Lung (tissue), 12 donors: ENCODE measurements around the gene GASK1A. TPM values are rescaled to one million over a fixed set of nuclear protein-coding genes. Genes with fewer than 3 reads are reported as not detected.

Source experiments
- ATAC-seq: fragments of 200-7000 bp; cut with Tn5 transposase; one replicate; pipeline ENCODE4 v1.9.1; 2020; ENCODE audit warnings: moderate number of reproducible peaks; ENCODE audit not compliant: insufficient read depth, low FRiP score
- DNase-seq, 3 donors: peaks; one replicate each; pipeline ENCODE4 v3.0.0-alpha.2; 2013 to 2017
- H3K27ac ChIP-seq, 2 donors: one replicate each; pipeline ENCODE4 v1.5.1; 2013; ENCODE audit warnings: mild to moderate bottlenecking in 2 of 2, moderate library complexity in 2 of 2, control low read depth in 1 of 2, inconsistent platforms in 1 of 2, low read depth in 1 of 2, low read length in 1 of 2
- H3K27me3 ChIP-seq, 3 donors: one replicate each; pipeline ENCODE4 v1.5.1; 2013; ENCODE audit warnings: low read length in 2 of 3; ENCODE audit not compliant: control insufficient read depth in 3 of 3, insufficient read depth in 3 of 3
- H3K36me3 ChIP-seq, 4 donors: one replicate each; pipeline ENCODE4 v1.5.1; 2013; ENCODE audit warnings: low read length in 4 of 4, mild to moderate bottlenecking in 1 of 4, moderate library complexity in 1 of 4; ENCODE audit not compliant: control insufficient read depth in 4 of 4, insufficient read depth in 4 of 4
- H3K4me1 ChIP-seq, 5 donors: one replicate each; pipeline ENCODE4 v1.5.1; 2013; ENCODE audit warnings: low read length in 5 of 5, mild to moderate bottlenecking in 2 of 5, moderate library complexity in 1 of 5; ENCODE audit not compliant: control insufficient read depth in 5 of 5, insufficient read depth in 5 of 5
- H3K4me3 ChIP-seq: one replicate; pipeline ENCODE4 v1.5.1; 2013; ENCODE audit warnings: mild to moderate bottlenecking, control low read depth, moderate library complexity
- H3K9ac ChIP-seq, 2 donors: one replicate each; pipeline ENCODE4 v1.5.1; 2013; ENCODE audit warnings: low read length in 2 of 2, control low read depth in 1 of 2; ENCODE audit not compliant: insufficient read depth in 1 of 2
- H3K9me3 ChIP-seq, 4 donors: one replicate each; pipeline ENCODE4 v1.5.1; 2013; ENCODE audit warnings: low read length in 3 of 4, mild to moderate bottlenecking in 1 of 4, moderate library complexity in 1 of 4; ENCODE audit not compliant: control insufficient read depth in 4 of 4, insufficient read depth in 3 of 4
- WGBS, 2 donors: extraction: QIAGEN DNeasy Blood & Tissue Kit; methylation state at CpG; one replicate each; pipeline ENCODE4 v1.1.7; 2013; 5-methylcytosine and 5-hydroxymethylcytosine counted together
- polyA plus RNA-seq, 2 donors: library from polyadenylated mRNA; stranded (reverse); fragments of 200-250 nt; gene quantifications; one replicate each; pipeline ENCODE4 v1.2.1, GENCODE V29; 2013
- total RNA-seq, 2 donors: library from RNA; depleted of rRNA in 1 of 2; stranded (reverse); fragments of >200 nt in 1 of 2; gene quantifications; one replicate each; pipeline ENCODE4 v1.2.1, GENCODE V29; 2014 to 2021
- TF ChIP-seq, protein P1 (sequence below): IDR thresholded peaks from 2 replicates; pipeline ENCODE4 v1.5.1; 2012; ENCODE audit warnings: mild to moderate bottlenecking; ENCODE audit errors: control extremely low read depth, extremely low read depth
- donor health status: control.
- donor health status: control.
- donor health status: Bipolar disorder and iron deficiency.
- donor health status: healthy.
- donor health status: DM: yes; HTN: yes; CAD: no.

The GASK1A gene
- total and polyA plus RNA-seq, 4 donors: 1.5 to 16.1 (median 5.1) TPM

DNA sequence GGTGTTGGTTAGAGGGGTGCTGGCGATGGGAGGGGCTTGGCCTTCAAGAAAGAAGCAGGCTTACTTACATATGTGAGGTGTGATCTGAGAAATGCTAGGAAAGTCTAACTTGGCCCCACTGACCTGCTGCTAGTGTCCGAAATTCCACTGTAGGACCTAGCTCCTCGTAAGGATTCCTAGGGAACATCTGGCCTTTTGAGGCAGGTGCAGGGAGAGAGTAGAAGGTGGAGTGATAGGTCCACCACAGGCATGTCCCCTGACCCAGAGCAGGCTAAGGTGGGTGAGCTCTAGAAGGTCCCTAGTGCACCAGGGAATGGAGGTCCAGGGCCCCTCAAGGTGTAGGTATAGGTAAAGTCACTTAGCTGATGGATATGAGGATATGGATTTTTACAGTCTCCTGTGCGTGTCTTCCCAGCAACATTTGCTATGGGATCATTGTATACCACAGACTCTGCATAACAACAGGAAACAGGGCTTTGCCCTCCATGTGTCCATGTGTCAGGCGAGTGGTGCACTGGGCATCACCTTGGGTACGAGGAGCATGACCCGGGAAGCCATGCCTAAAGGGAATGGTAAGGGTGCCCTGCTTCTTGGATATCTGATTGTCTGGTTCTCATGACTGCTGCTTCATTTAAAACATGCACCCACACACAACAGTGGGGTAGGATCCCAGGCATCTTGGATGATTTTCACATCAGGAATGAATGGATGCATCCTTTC lies 94.2 kb downstream of the GASK1A start:
- Histone ChIP-seq H3K9ac (no peak overlapping the region), H3K4me1 (peaks cover 0 to 9% (median 0%) of the 10 kb centered on the region in 5 donors), H3K27me3 (no peaks in the 10 kb centered on the region), H3K27ac (no peak overlapping the region), H3K36me3 (no peaks in the 10 kb centered on the region), H3K9me3 (no peaks in the 10 kb centered on the region), H3K4me3 (no peak overlapping the region)
- ATAC-seq (no peak), DNase-seq (no peak)
- 92 to 93% methylated on average over 7 of the region's 7 CpGs for WGBS, 2 donors
- TF ChIP-seq, protein P1, sequence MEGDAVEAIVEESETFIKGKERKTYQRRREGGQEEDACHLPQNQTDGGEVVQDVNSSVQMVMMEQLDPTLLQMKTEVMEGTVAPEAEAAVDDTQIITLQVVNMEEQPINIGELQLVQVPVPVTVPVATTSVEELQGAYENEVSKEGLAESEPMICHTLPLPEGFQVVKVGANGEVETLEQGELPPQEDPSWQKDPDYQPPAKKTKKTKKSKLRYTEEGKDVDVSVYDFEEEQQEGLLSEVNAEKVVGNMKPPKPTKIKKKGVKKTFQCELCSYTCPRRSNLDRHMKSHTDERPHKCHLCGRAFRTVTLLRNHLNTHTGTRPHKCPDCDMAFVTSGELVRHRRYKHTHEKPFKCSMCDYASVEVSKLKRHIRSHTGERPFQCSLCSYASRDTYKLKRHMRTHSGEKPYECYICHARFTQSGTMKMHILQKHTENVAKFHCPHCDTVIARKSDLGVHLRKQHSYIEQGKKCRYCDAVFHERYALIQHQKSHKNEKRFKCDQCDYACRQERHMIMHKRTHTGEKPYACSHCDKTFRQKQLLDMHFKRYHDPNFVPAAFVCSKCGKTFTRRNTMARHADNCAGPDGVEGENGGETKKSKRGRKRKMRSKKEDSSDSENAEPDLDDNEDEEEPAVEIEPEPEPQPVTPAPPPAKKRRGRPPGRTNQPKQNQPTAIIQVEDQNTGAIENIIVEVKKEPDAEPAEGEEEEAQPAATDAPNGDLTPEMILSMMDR: no peak

DNA sequence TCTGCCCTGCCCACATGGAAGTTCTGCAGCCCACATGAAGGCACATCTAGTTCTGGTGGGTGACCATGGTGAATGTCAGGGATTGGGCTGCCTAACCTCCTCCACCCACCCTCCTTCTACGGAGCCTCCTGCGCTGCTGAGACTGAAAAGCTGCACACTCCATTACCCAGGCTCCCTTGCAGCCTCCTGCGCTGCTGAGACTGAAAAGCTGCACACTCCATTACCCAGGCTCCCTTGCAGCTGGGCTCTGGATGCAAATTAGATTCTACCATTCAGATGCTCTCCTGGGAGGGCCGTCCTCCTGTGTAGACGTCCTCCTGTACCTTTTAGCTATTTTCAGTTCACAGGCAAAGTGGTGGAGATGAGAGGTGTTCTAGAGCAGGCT lies 94.7 kb downstream of the GASK1A start:
- 88 to 90% methylated on average over 5 of the region's 5 CpGs for WGBS, 2 donors
- no peak for ATAC-seq
- Histone ChIP-seq H3K27ac (no peak overlapping the region), H3K4me3 (no peak overlapping the region), H3K9ac (no peak overlapping the region), H3K36me3 (no peaks in the 10 kb centered on the region), H3K9me3 (no peaks in the 10 kb centered on the region), H3K27me3 (no peaks in the 10 kb centered on the region), H3K4me1 (peaks cover 0 to 9% (median 0%) of the 10 kb centered on the region in 5 donors)
- no peak for DNase-seq
- TF ChIP-seq, protein P1: no peak

DNA sequence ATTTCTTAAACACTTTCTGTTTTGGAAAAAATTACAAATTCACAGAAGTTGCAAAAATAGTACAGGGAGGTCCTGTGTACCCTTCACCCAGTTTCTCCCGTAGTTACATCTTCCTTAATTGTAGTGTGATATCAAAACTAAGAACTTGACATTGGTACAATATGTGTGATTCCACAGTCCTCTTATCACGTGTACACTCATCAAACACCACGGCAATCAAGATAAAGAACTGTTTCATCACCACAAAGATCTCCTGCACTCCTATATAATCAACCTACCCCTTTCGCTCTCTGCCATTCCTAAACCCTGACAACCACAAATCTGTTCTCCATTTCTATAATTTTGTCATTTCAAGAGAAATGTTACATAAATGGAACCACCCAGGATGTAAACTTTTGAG lies 95.4 kb downstream of the GASK1A start:
- 64 to 89% methylated on average over 4 of the region's 4 CpGs for WGBS, 2 donors
- Histone ChIP-seq H3K27ac (no peak overlapping the region), H3K36me3 (peaks cover 0 to 5% (median 2%) of the 10 kb centered on the region in 4 donors), H3K4me1 (peaks cover 0 to 9% (median 0%) of the 10 kb centered on the region in 5 donors), H3K27me3 (no peaks in the 10 kb centered on the region), H3K9ac (no peak overlapping the region), H3K4me3 (no peak overlapping the region), H3K9me3 (no peaks in the 10 kb centered on the region)
- TF ChIP-seq, protein P1: no peak
- ATAC-seq (no peak), DNase-seq (no peak)
